ENCODE measurements around the gene PLLP. TPM values are rescaled to one million over a fixed set of nuclear protein-coding genes. Genes with fewer than 3 reads are reported as not detected.

The PLLP gene
- total RNA-seq, 4 donors from 2014 or later: 15.5 to 38.5 (median 31.5) TPM

- DNase-seq: no peak
- H3K4me1 ChIP-seq: peaks cover 0 to 59% (median 1%) of the 10 kb centered on the region in 3 donors
- peaks cover 15 to 98% (median 29%) of the 10 kb centered on the region in 3 donors for H3K36me3 ChIP-seq
- no peak overlapping the region for H3K4me3 ChIP-seq
- peak overlapping the region in 1 of 4 donors; percentile 19 for H3K27ac ChIP-seq
- TF ChIP-seq, protein P1, sequence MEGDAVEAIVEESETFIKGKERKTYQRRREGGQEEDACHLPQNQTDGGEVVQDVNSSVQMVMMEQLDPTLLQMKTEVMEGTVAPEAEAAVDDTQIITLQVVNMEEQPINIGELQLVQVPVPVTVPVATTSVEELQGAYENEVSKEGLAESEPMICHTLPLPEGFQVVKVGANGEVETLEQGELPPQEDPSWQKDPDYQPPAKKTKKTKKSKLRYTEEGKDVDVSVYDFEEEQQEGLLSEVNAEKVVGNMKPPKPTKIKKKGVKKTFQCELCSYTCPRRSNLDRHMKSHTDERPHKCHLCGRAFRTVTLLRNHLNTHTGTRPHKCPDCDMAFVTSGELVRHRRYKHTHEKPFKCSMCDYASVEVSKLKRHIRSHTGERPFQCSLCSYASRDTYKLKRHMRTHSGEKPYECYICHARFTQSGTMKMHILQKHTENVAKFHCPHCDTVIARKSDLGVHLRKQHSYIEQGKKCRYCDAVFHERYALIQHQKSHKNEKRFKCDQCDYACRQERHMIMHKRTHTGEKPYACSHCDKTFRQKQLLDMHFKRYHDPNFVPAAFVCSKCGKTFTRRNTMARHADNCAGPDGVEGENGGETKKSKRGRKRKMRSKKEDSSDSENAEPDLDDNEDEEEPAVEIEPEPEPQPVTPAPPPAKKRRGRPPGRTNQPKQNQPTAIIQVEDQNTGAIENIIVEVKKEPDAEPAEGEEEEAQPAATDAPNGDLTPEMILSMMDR (IDR thresholded peaks at IDR 0.05): no peak
- no peak for TF ChIP-seq POLR2A (IDR thresholded peaks at IDR 0.05)
- intact Hi-C loops (cut with DNase I): no loop called here
- H3K9me3 ChIP-seq: no peaks in the 10 kb centered on the region
- WGBS, 2 donors: 85 to 100% methylated on average over 2 of the region's 2 CpGs
- no peaks in the 10 kb centered on the region for H3K27me3 ChIP-seq
Observed at GRCh38 chr16:57251352-57251751, 33.1 kb downstream of the PLLP start.

GRCh38 chr16:57245472-57246113 lies 38.9 kb downstream of the PLLP start:
- 6 to 8% methylated on average over 12 to 13 of the region's 28 CpGs for WGBS, 2 donors
- DNase-seq: no peak
- H3K9me3 ChIP-seq: no peaks in the 10 kb centered on the region
- H3K4me3 ChIP-seq: peak overlapping the region; percentile 65 to 89 (median 80)
- intact Hi-C loops (cut with DNase I): no loop called here
- peak overlapping the region; percentile 87 to 98 (median 94) for H3K27ac ChIP-seq
- peaks cover 7 to 26% (median 8%) of the 10 kb centered on the region in 3 donors for H3K4me1 ChIP-seq
- H3K27me3 ChIP-seq: no peaks in the 10 kb centered on the region
- peaks cover 4 to 48% (median 11%) of the 10 kb centered on the region in 3 donors for H3K36me3 ChIP-seq
- TF ChIP-seq, protein P1 (IDR thresholded peaks at IDR 0.05): no peak
- TF ChIP-seq POLR2A (IDR thresholded peaks at IDR 0.05): no peak

DNA sequence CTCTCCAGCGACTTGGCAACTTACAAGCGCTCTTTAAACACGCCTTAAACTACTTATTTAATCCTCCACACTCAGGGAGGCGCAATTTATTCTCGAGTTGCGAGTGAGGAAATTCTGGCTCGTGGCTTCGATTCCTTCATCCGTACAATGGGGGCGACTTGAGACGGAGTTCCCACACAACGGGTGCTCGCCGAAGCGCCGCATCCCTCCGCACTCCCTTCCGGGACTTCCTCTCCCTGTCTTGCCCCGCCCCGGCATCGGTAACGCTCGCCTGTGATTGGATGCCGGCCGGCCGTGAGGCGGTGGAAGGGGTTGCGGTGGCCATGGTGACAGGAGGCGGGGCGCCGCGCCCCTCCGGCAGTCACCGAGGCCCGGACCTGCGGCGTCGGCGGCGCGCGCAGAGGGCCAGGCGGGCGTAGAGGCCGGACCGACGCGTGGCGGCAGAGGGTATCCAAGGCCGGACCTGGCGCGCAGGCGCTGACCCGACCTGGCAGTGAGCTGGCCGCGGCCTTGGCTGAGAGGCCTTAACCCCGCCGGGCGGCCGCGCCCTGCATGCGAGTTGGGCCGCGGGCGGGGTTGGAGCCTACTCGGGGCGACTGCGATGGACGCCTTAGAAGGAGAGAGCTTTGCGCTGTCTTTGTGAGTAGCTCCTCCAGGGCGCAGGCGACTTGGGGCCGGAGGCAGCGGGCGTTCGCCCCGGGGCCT lies 39.6 kb downstream of the PLLP start, which contains the start of gene ARL2BP:
TSS of gene ARL2BP (plus strand) at position 493 of the 705 bp plus-strand sequence. CDS start at position 602, 109 bp downstream.
- Histone ChIP-seq H3K27me3 (no peaks in the 10 kb centered on the region), H3K4me3 (peak within 1 kb of the TSS; percentile 65 to 89 (median 80)), H3K27ac (peak within 1 kb of the TSS; percentile 87 to 98 (median 94)), H3K4me1 (peaks cover 7 to 26% (median 8%) of the 10 kb centered on the region in 3 donors), H3K9me3 (no peaks in the 10 kb centered on the region), H3K36me3 (peaks cover 4 to 48% (median 9%) of the 10 kb centered on the region in 3 donors)
- intact Hi-C loops (cut with DNase I): no loop called here
- TF ChIP-seq, protein P1 (IDR thresholded peaks at IDR 0.05): peak in 2 of 6 experiments; percentile 13 to 23
- TF ChIP-seq POLR2A (IDR thresholded peaks at IDR 0.05): peak in 3 of 4 donors; percentile 37 to 85 (median 77)
- DNase-seq: peak; percentile 85
- 0 to 2% methylated on average over 9 to 11 of the region's 77 CpGs for WGBS, 2 donors

DNA sequence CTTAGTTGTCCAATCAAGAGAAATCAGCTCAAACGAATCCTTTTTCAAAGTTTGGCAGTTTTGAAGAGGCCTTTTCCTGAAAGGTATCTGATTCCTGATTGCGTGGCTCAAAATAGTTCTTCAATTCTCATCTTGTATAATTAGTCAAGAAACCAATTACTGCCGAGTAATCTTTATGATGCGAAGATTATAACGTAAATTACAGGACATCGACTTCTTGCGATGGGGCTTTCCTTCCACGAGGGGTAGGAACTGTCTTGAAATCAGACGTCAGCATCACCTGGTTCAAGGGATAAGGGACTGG lies 40.1 kb downstream of the PLLP start:
- Histone ChIP-seq H3K9me3 (no peaks in the 10 kb centered on the region), H3K36me3 (peaks cover 4 to 48% (median 4%) of the 10 kb centered on the region in 3 donors), H3K27me3 (no peaks in the 10 kb centered on the region), H3K4me1 (peaks cover 7 to 26% (median 8%) of the 10 kb centered on the region in 3 donors), H3K4me3 (peak overlapping the region; percentile 65 to 89 (median 80)), H3K27ac (peak overlapping the region; percentile 87 to 98 (median 94))
- no peak for TF ChIP-seq POLR2A (IDR thresholded peaks at IDR 0.05)
- TF ChIP-seq, protein P1 (IDR thresholded peaks at IDR 0.05): no peak
- no peak for DNase-seq
- 6 to 7% methylated on average over 9 of the region's 9 CpGs for WGBS, 2 donors
- intact Hi-C loops (cut with DNase I): no loop called here

GRCh38 chr16:57242650-57243049 lies 41.8 kb downstream of the PLLP start:
- 100% methylated on average over 2 of the region's 2 CpGs; no CpG with 5 or more reads in 1 of the 2 donors for WGBS, 2 donors
- Histone ChIP-seq H3K4me3 (no peak overlapping the region), H3K27me3 (no peaks in the 10 kb centered on the region), H3K27ac (no peak overlapping the region), H3K36me3 (peaks cover 0 to 48% (median 2%) of the 10 kb centered on the region in 3 donors), H3K4me1 (peaks cover 7 to 26% (median 8%) of the 10 kb centered on the region in 3 donors), H3K9me3 (no peaks in the 10 kb centered on the region)
- DNase-seq: no peak
- TF ChIP-seq, protein P1 (IDR thresholded peaks at IDR 0.05): no peak
- TF ChIP-seq POLR2A (IDR thresholded peaks at IDR 0.05): no peak
- intact Hi-C loops (cut with DNase I): no loop called here

All from esophagus squamous epithelium (tissue), 5 donors.